ENCODE data around the gene IL17RC. TPM values are rescaled to one million over a fixed set of nuclear protein-coding genes. Genes with fewer than 3 reads are reported as not detected.

IL17RC gene
- total RNA-seq, 1 experiment from 2014 or later: 6.8 TPM

GRCh38 chr3:9869955-9870354 lies 46.9 kb upstream of the IL17RC start:
- Histone ChIP-seq H4K91ac (ENCODE audit: insufficient read length, low read depth, low read length) (no peak overlapping the region), H3K23me2 (ENCODE audit: insufficient read length, low read depth, low read length, poor library complexity, severe bottlenecking) (no peaks in the 10 kb centered on the region), H2BK120ac (ENCODE audit: low read depth, low read length, poor library complexity, severe bottlenecking) (no peak overlapping the region), H3K18ac (ENCODE audit: insufficient read length, low read depth, low read length) (no peak overlapping the region), H3T11ph (ENCODE audit: low read length) (no peak overlapping the region), H3K56ac (ENCODE audit: insufficient read length, low read depth, low read length) (no peak overlapping the region), H3K27ac (ENCODE audit: insufficient read length, low read depth, low read length) (no peak overlapping the region), H2BK12ac (ENCODE audit: insufficient read length, low read depth, low read length) (no peak overlapping the region), H2BK5ac (ENCODE audit: insufficient read length, low read length) (no peak overlapping the region), H3K27me3 (ENCODE audit: insufficient read depth, low read length) (no peaks in the 10 kb centered on the region), H3K4ac (ENCODE audit: low read depth, low read length) (no peak overlapping the region), H2BK15ac (ENCODE audit: low read depth, low read length) (no peak overlapping the region), H3K23ac (ENCODE audit: insufficient read length, low read depth, low read length) (no peak overlapping the region), H3K9ac (ENCODE audit: extremely low read depth, insufficient read length, low read length) (no peak overlapping the region), H3K14ac (ENCODE audit: insufficient read depth, low read length) (no peak overlapping the region; the same call in 1 of the 2 replicates), H4K8ac (replicated peaks; ENCODE audit: insufficient read length, low read depth, low read length) (no peak overlapping the region), H3K4me1 (ENCODE audit: insufficient read depth, low read length) (no peaks in the 10 kb centered on the region), H3K9me3 (ENCODE audit: control insufficient read depth, low read depth, low read length) (no peaks in the 10 kb centered on the region), H2AK5ac (ENCODE audit: insufficient read length, low read length) (no peak overlapping the region), H2BK20ac (ENCODE audit: low read depth, low read length, poor library complexity, severe bottlenecking) (no peak overlapping the region), H4K5ac (ENCODE audit: insufficient read length, low read depth, low read length) (no peak overlapping the region), H4K20me1 (ENCODE audit: control insufficient read depth, insufficient read depth, insufficient read length) (no peaks in the 10 kb centered on the region), H3K79me2 (ENCODE audit: insufficient read depth, low read length) (no peaks in the 10 kb centered on the region), H3K4me2 (ENCODE audit: insufficient read depth, insufficient read length, low read length) (no peak overlapping the region), H3K79me1 (ENCODE audit: insufficient read depth, low read depth, low read length, poor library complexity, severe bottlenecking) (no peaks in the 10 kb centered on the region), H2AFZ (ENCODE audit: low read length) (no peak overlapping the region)
- H3K27me3 Mint-ChIP-seq (ENCODE audit: low read depth): peaks cover 8% of the 10 kb centered on the region
- H3K9me3 Mint-ChIP-seq: no peaks in the 10 kb centered on the region
- WGBS (ENCODE audit: extremely low coverage, insufficient read length, low lambda C conversion rate): no CpG with 5 or more reads among the region's 5 CpGs
- no peak overlapping the region for H3K4me3 Mint-ChIP-seq
- no peaks in the 10 kb centered on the region for H3K4me1 Mint-ChIP-seq
- H3K36me3 Mint-ChIP-seq (ENCODE audit: insufficient read depth in 1 of 3, low read depth in 3 of 3): no peaks in the 10 kb centered on the region
- H3K27ac Mint-ChIP-seq: no peak overlapping the region
- no peak for TF ChIP-seq CTCF (conservative IDR thresholded peaks at IDR 0.05)
- DNase-seq: no peak

Data from H9 (cell line).